SHP77 treated with DMSO at 0.1 percent for 48 hours (cell line): ENCODE measurements around the gene FBXO36.
"Not testable (repeated sequence)": the region's sequence is repeated elsewhere in the genome, so short reads cannot be mapped to it uniquely, and the experiment has no call there.

Experiments
- DNase-seq: peaks from one replicate; lab custom pipeline; 2025; lab: John Stamatoyannopoulos, UW

FBXO36 gene, protein sequence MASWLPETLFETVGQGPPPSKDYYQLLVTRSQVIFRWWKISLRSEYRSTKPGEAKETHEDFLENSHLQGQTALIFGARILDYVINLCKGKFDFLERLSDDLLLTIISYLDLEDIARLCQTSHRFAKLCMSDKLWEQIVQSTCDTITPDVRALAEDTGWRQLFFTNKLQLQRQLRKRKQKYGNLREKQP

DNA sequence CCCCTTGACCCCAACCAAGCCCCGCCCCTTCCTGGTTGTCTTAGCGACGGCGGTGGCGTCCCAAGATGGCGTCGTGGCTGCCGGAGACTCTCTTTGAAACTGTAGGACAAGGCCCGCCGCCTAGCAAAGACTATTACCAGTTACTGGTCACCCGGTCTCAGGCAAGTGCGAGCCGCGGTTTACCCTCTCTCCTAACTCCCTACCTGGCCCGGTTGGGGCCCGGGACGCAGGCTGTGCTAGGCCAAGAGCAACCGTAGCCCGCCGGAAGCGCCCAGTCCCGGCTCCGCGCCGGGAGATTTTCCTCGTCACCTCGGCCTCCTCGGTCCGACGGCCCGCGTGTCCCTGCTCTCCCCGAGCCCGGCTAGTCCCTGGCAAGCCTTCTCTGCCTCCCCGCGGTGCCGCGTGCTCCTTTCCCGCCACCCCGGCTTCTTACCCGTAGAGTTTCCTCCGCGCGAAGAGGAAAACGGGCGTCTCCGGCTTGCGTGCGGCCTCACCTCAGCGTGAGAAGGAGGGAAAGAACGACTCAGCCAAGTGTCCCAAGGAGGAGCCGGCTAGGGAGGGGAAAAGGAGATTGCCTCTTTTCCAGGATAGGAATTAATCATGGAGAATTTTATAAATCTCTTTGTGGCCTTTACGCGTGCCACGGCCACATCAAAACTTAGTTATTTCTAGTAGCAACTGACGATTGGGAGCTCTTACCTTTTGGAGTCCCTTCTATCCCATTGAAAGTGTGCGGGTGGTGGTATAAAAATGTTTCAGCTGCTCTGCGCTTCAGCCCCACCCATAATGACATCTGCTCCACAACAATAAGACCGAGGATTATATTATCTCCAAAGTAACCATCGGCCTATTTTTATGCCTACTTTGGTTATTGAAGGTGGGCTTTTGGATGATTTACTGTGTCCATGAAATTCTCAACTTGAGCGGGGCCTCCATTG, at the start of gene FBXO36:
TSS of gene FBXO36 (plus strand) at position 55 of the 938 bp plus-strand sequence. CDS start at position 66, 11 bp downstream.
- DNase-seq, result peak; percentile 93

DNA sequence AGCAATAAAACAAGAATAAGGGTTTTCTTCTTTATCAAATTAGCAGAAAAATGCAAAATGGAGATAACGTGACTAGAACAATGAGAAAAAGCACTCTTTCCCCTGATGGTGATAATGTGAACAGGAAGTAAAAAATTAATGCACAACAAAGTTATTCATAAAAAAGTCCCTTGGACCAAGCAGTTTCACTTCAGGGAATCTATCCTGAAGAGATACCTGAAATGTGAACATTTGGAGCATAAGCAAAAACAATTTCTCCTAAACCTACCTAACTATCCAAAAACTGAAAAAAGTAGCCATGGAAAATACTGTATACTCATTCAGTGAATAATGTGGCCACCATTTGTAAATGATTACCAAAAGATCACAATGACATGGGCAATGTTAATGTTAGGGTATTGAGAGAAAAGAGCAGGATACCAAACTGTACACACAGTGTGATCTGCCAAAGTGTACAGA, 49.2 kb upstream of the FBXO36 start:
- DNase-seq, result no peak

DNA sequence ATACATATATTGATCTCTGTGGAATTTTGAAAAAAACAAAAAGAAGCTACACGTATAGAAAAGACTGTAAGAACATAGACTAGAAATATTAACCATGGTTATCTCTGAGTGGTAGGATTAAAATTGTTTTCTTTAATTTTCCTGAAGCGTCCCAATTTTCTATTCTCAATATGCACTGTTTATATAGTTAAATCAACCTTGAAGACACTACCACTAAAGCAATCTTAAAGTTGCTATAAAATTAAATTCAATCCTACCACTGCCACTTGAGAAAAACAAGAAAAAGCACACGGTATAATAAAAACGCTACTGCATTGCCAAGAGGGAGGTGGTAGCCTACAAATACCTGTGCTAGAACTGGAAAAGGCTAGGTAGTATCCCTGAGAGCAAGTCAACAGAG, 47.7 kb upstream of the FBXO36 start:
- no peak for DNase-seq

DNA sequence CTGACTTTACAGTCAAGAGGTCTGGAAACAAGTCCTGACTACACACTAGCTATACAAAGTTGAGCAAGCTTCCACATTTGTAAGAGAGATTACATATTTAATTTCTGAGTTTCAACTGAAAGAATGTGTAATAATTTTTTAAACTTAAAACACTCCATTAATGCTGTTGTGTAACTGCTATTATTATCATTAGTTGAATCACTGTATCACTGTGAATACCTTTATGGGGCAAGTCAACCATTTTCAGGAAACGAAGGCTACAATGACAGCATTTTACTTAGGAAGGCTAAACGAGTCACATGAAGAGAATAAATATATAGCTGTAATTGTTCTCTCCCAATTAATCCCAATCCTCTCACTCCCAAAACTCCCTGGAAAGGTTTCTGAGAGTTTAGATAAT, 46.8 kb upstream of the FBXO36 start:
- DNase-seq, result no peak

DNA sequence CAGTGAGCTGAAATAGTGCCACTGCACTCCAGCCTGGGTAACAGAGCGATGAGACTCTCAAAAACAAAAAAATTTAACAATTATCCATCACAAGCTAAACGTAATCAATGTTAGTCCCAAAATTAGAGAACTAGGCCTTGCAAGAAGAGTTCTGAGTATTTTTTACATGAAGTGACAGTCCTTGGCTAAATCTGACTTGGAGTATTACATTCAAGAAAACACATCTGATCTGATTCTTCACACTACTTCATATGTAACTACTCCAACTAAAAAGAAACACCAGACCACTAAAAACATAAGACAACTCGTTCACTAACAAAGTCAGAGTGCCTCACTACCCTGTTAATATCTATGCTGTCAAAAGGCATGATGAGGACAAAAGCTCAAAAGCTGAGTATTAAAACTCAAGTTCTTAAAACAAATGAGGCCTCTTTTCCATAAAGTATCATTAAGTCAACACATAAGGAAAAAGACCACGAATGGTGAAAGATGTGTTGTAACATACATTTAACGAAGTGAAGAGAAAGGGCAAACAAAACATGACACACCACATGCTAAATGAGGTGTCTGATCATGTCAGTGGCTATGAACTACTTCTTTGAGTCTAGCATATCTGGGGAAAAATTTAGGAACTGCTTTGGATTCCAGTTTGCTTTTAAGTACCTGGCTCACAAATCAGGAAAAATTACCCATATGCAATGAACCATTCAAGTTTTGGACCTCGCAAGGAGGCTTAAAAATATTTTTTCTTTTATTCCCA, 42.9 kb upstream of the FBXO36 start:
- no peak for DNase-seq

DNA sequence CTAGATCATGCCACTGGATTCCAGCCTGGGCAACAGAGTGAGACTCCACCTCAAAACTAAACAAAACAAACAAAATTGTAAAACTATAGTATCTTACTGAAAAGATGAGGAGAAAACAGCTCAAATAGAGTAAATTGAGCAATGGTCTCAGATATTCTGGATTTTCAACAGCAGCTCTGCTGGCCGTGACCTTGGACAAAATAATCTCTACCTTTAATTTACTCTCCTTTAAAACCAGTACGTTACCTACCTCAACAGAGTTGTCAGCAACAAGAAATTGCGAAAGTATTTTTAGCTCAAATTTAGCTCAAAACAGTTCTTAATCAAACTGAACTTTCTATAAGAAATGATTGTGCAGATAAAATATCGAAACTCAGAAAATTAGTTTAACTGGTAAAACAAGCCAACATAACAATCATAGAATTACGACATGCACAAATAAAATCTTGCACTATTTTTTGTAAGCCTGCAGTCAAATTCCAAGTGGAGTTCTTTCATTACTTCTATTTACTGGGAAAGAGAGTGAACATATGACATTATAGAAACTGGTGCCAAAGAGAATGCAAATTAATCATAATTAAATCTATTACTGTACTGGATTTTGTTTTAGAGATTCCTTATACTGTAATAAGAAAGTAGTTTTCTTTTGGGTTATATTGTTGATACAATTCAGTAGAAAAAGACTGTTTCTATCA, 41.3 kb upstream of the FBXO36 start:
- no peak for DNase-seq

DNA sequence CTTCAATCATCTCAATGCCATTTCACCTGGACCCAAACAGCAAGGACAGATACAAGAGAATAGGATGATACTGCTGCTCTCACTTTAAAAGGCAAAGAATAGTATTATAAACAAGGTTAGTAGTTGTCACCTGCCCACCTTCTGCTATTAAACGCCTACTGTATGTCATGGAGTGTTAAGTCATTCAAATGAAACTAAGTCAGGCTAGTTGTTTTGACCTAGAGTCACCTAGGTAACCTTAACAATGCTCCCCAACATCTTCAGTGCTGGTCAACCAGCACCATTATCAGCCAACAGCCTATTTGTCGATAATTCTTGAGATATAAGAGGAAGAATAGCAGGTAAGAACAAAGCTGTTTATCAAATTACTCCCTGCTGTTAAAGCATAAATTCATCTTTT, 39.7 kb upstream of the FBXO36 start:
- no peak for DNase-seq

DNA sequence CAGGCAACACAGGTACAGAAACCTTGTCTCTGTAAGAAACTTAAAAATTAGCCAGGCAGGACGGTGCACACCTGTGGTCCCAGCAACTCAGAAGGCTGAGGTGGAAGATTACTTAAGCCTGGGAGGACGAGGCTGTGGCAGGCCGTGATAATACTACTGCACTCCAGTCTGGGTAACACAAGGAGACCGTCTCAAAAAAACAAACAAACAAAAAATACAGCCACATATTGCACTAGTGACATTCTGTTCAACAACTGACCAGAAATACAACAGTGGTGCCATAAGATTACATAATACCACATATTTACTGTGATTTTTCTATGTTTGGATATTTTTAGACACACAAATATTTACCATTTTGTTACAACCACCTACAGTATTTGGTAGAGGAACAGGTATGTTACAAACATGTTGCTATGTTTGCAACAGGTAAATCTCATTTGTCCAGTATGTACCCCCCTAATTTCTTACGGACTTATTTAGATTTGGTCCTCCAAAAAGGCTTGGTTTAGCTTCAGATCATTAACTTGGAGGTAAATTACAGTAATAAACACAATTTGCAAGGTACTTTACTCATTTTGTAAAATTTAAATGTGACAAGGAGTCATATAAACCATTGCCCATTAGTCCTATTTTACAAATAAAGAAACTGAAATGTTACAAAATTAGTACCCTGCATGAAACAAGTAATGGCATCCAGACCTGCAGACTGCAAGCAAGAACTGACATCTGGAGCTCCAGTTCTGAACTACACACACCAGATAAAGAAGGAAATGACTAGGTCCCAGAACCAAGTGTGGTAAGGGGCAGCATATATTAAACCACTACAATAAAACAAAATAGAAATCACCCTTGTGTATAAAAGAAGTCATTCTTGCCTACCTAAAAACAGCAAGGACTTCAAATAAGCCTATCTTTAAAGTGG, 37.3 kb upstream of the FBXO36 start:
- DNase-seq, result no peak

DNA sequence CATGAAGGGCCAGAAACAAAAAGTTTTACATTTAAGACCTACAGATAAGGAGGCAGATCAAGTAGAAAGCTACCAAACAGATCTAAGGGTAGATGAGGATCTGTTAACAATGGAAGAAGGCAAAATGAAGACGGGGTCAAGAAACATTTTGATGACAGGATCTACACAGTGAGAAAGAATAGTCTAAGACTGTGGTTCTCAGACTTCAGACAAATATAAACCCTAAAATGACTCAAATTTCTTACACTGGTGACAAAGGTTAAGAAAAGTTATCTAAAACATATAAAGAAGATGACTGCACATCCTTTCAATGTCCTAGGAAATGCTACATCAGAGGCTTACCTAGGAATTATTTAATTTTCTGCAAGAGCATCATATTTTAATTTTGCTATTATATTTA, 34.9 kb upstream of the FBXO36 start:
- no peak for DNase-seq

DNA sequence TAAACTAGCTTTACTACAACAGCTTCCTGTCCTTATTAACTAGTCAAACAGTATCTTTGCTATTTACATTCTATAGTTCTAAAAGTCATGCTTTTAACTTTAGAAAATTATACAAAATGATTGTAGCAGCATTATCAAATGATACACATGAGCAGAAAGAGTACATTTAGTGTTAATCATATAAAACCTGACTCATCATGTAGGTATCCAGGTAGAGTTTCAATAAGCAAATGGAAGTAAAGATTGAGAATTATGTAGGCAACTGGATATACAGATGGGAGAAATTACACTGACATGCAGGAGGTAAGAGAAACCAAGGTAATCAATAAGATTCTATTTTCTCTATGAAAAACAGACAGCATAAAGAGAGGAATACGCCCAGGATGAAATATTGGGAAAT, 34.3 kb upstream of the FBXO36 start:
- no peak for DNase-seq

DNA sequence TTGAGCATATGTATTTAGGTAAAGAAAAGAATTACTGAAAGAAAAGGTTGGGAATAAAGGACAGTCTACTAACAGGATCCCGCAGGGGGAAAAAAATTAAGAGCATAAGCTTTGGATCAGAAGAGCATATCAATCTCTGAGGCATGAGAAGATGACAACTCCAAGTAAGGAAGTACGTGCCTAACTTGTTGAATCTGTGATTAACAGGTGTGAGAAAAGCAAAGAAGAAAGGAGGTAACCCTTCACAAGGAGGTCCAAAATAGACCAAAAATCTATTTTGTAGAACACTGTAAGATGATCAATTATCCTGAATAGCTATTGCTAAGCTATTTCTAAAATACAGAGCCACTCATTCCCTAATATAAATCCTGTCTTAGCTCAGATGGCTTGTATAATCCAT, 33.3 kb upstream of the FBXO36 start:
- no peak for DNase-seq

DNA sequence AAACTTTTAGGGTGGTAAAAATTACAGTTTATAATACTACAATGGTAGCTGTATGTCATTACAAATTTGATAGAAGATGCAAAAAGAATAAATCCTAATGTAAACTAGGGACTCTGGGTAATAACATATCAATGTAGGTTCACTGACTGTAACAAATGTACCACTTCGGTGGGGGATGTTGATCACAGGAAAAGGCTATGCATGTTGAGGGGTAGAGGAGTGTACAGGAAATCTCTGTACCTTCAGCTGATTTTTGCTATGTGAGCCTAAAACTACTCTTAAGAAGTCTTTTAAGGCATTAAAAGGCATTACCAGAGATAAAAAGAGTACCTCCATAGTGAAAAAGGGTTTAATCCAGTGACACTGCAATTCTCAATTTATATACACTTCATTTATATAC, 25.4 kb upstream of the FBXO36 start:
- DNase-seq, result no peak

DNA sequence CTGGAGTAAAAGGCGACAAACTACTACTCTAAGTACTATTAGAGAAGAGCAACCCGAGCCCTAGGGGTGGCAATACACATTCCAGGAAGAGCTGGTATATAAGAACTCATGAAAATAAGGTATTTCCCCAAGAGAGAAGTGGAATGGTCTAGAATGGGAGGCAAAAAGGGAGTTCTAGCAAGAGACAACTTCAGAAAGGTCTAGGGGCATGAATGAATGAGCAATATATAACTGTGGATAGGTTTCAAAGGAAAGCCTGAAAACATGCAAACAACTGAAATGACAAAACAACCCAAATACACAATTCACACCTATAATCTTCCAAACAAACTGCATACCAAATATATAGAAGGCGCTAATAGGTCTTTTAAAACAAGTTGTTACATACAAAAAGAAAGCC, 22.7 kb upstream of the FBXO36 start:
- no peak for DNase-seq

DNA sequence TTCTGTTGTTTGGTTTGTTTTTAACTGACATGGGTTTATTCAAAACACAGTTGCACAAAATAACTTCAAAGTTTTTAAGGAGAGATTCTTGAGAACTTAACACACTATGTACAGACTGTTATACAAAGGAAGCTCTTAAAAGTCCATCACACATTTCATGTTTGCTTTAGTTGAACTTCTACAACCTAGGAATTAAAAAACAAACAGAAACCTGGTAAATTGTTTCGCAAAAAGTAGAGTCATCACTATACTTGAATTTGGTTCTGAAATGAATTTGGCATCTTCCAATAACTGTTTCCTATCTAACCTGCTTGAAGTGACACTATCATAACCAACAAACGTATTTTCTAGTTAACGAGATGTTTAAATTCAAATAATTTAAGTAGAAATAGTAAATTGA, 22.3 kb upstream of the FBXO36 start:
- no peak for DNase-seq

DNA sequence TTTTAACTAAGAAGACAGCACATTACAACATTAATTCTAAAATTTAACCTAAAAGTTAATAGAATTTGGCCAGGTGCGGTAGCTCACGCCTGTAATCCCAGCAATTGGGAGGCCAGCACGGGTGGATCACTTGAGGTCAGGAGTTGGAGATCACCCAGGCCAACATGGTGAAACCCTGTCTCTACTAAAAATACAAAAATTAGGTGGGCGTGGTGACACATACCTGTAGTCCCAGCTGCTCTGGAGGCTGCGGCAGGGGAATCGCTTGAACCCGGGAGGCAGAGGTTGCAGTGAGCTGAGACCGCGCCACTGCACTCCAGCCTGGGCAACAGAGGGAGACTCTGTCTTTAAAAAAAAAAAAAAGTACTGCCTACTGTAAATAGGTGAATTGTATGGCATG, 21.8 kb upstream of the FBXO36 start:
- not testable (repeated sequence) for DNase-seq

DNA sequence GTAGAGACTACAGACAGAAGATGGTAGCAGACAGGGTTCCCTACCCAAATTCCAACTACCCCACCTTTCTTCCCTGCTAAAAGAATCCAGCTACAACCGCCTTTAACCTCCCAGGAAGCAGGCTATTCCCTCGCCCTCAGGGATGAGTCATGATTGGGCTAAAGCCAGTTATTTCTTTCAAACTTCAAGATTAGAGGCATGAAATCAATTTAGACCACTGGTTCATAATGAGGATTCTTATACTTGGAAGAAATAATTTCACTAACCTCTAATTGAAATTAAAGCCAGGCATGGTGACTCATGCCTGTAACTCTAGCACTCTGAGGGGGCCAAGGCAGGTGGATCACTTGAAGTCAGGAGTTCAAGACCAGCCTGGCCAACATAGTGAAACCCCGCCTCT, 20.5 kb upstream of the FBXO36 start:
- DNase-seq, result no peak

DNA sequence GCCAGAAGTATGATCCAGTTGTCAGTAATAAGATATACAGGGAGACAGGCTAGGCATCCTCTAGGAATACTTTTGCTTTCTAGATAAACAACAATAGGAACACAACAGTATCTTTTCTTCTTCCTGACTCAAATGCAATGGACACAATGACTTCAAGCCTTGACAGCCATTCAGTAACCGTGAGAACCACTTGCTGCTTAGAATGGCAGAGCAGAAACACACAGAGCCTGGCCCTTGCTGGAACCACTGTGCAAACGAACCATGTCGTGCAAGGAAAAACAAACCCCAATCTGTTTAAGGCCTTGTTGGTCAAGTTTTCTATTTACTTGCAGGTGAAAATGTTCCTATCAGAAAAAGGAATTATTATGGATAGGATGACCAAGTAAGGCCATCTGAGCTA, 19.3 kb upstream of the FBXO36 start:
- DNase-seq, result no peak

DNA sequence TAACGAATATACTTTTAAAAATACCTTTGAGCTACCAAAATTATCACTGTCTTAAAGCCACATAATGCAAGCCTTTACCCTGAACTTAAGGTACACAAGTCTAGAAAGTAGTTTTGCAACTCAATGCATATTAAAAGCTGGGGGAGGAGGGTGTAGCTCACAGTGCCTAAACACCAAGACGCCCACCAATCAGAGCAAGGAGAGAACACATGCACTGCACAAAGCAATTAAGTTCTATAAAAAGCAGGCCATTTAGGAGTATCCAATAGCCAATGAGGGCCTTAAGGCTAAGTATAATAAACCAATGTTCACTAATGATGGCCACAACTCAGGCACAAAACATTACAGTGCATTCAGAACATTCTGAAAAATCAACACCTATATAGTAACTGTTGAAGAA, 16.7 kb upstream of the FBXO36 start:
- DNase-seq, result no peak

DNA sequence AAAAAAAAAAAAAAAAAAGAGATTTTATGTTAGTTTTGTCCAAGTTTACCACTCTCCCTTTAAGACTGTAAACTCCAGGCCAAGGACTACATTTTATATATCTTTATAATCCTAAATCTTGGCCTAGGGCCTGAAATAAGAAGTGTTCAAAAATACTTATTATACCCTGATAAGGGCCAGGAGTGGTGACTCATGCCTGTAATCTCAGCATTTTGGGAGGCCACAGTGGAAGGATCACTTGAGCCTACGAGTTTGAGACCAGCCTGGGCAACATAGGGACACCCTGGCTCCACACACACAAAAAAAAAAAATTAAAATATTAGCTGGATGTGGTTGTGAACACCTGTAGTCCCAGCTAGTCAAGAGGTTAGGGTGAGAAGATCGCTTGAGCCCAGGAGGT, 13.2 kb upstream of the FBXO36 start:
- DNase-seq, result no peak

DNA sequence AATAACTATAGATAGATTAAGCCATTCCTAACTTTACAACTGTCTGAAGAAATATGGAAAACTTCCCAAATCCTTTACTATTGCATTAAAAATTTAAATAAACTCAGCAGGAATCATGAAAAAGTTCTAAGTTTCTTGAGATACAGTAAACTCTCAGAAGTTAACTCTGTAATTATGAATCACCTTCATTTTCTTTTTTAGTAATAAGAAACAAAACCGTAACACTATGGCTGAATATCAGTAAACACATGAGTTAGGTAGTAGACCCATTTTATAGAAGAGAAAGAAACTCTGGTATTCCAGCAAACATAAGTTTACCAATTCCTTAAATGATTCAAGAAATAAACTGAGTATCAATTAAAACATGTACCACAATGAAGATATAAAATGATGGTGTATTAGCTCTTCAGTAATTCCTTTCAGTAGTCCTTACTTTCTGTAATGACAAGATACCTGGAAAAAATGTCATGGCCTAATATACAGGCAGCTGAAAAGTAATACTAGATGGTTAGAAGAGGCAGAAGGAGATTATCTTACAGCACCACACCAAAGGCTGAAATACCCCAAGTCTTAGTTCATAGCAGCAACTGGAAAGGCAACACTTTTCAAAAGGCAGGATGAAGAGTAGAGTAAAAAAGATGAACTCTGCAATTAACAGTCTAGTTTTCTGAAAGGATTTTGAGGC, 12.0 kb upstream of the FBXO36 start:
- DNase-seq, result no peak
